Right lobe of liver (tissue), 4 donors: ENCODE measurements around the gene POLR3E.

Experiments
- CTCF ChIP-seq, 4 donors: fragments of 200-600 bp in 3 of 4; fragments of 450-650 bp in 1 of 4; IDR thresholded peaks; one replicate each; pipeline versions ENCODE4 v1.5.1 to v1.8.0; 2016 to 2022; ENCODE audit warnings: antibody characterized with exemption in 4 of 4, mild to moderate bottlenecking in 2 of 4
- POLR2A ChIP-seq: fragments of 450-650 bp; IDR thresholded peaks from one replicate; pipeline ENCODE4 v1.6.1; 2017; ENCODE audit warnings: antibody characterized with exemption, mild to moderate bottlenecking
- donor health status: DM: no; HTN: no; CAD: no.
- donor health status: DM: no; HTN: no; CAD: no.
- donor health status: DM: no; HTN: yes; CAD: no.

- TF ChIP-seq CTCF (IDR thresholded peaks at IDR 0.05) (no peak), POLR2A (no peak)
Observed at GRCh38 chr16:22352140-22352539, 54.9 kb downstream of the POLR3E start.
